PC-9 (cell line): ENCODE results near the gene FAM83G. TPM values are rescaled to one million over a fixed set of nuclear protein-coding genes. Genes with fewer than 3 reads are reported as not detected.

Source experiments
- BruUV-seq: library from RNA; stranded (reverse); fragments of 400-500 nt; replicated peaks from 2 replicates; lab custom pipeline; 2021; lab: Mats Ljungman, UMichigan
- CTCF ChIA-PET: fragments of 300-600 bp; sonication (Branson Sonifier 250); formaldehyde crosslinking; loops from one replicate; lab custom pipeline; 2022; ENCODE audit warnings: antibody characterized with exemption; lab: Charles Lee
- POLR2A ChIA-PET: fragments of 300-600 bp; sonication (Branson Sonifier 250); formaldehyde crosslinking; loops from one replicate; lab custom pipeline; 2022; ENCODE audit warnings: antibody characterized with exemption; ENCODE audit not compliant: unreplicated experiment; lab: Charles Lee
- DNase-seq, 2 experiments: peaks; one replicate each; pipeline versions ENCODE4 v3.0.0 to v3.0.0-alpha.2; 2015 to 2022; ENCODE audit warnings: mixed read lengths in 1 of 2
- H2AFZ ChIP-seq: fragments of 200-600 bp; sonication (generic); 2 replicates; pipeline ENCODE4 v1.8.1; 2017; ENCODE audit warnings: antibody characterized with exemption
- H3F3A ChIP-seq: fragments of 200-600 bp; sonication (generic); 2 replicates; pipeline ENCODE4 v1.8.1; 2017; ENCODE audit warnings: antibody characterized with exemption, mild to moderate bottlenecking, low read depth; ENCODE audit not compliant: insufficient read depth
- H3K27ac ChIP-seq: fragments of 200-600 bp; sonication (generic); 2 replicates; pipeline ENCODE4 v1.6.1; 2016; ENCODE audit warnings: mixed run types
- H3K27me3 ChIP-seq: fragments of 200-600 bp; sonication (generic); 2 replicates; pipeline ENCODE4 v1.6.1; 2016; ENCODE audit warnings: low read depth, mixed run types; ENCODE audit not compliant: insufficient read depth
- H3K36me3 ChIP-seq: fragments of 200-600 bp; sonication (generic); 2 replicates; pipeline ENCODE4 v1.6.1; 2016; ENCODE audit warnings: low read depth, mixed run types
- H3K4me1 ChIP-seq: fragments of 200-600 bp; sonication (generic); replicated peaks from 2 replicates; pipeline ENCODE4 v1.6.1; 2016; ENCODE audit warnings: mixed run types; ENCODE audit not compliant: insufficient read depth
- H3K4me2 ChIP-seq: fragments of 200-600 bp; sonication (generic); 2 replicates; pipeline ENCODE4 v1.6.1; 2017; ENCODE audit warnings: mixed run types
- H3K4me3 ChIP-seq: fragments of 200-600 bp; sonication (generic); 2 replicates; pipeline ENCODE4 v1.6.1; 2016; ENCODE audit warnings: mixed run types
- H3K79me2 ChIP-seq: fragments of 200-600 bp; sonication (generic); 2 replicates; pipeline ENCODE4 v1.6.1; 2017; ENCODE audit warnings: low read depth, mixed run types
- H3K9me2 ChIP-seq: fragments of 200-600 bp; sonication (generic); 2 replicates; pipeline ENCODE4 v1.8.1; 2017; ENCODE audit warnings: mild to moderate bottlenecking; ENCODE audit not compliant: insufficient read depth
- H3K9me3 ChIP-seq: fragments of 200-600 bp; sonication (generic); 2 replicates; pipeline ENCODE4 v1.8.1; 2016; ENCODE audit warnings: low read depth; ENCODE audit not compliant: insufficient read depth
- H4K20me1 ChIP-seq: fragments of 200-600 bp; sonication (generic); 2 replicates; pipeline ENCODE4 v1.8.1; 2017; ENCODE audit not compliant: insufficient read depth
- EZH2 ChIP-seq: fragments of 200-600 bp; sonication (generic); IDR thresholded peaks from 2 replicates; pipeline ENCODE4 v1.8.0; 2017; ENCODE audit warnings: antibody characterized with exemption, low read depth
- intact Hi-C: fragments of 100-400 bp; cut with micrococcal nuclease; formaldehyde crosslinking; loops from one replicate; pipeline ENCODE4 v1.10.0; 2022; ENCODE audit not compliant: unreplicated experiment
- total RNA-seq: library from RNA; stranded (reverse); gene quantifications from 2 replicates; pipeline ENCODE4 v1.2.3, GENCODE V29; 2021
- TF ChIP-seq, protein P1 (sequence below): fragments of 200-600 bp; sonication (generic); conservative IDR thresholded peaks from 2 replicates; pipeline ENCODE4 v1.6.1; 2017; ENCODE audit warnings: mixed run types, antibody characterized with exemption, mild to moderate bottlenecking, moderate library complexity

Gene FAM83G
- total RNA-seq, 1 experiment from 2014 or later: 30.2 TPM

- intact Hi-C loops: no loop called here
- Histone ChIP-seq H2AFZ (no peak overlapping the region), H3K79me2 (peaks cover 34% of the 10 kb centered on the region), H3K27ac (no peak overlapping the region), H3K4me2 (no peak overlapping the region), H3K36me3 (peaks cover 6% of the 10 kb centered on the region), H3K4me1 (no peaks in the 10 kb centered on the region), H3K9me3 (no peaks in the 10 kb centered on the region), H3F3A (0 out of 2 replicates have a peak, but pooled peaks cover 3% of the 10 kb centered on the region), H4K20me1 (peaks cover 73% of the 10 kb centered on the region), H3K4me3 (no peak overlapping the region), H3K9me2 (no peaks in the 10 kb centered on the region), H3K27me3 (no peaks in the 10 kb centered on the region)
- DNase-seq: no peak
- no TSS peak for BruUV-seq
- ChIA-PET POLR2A (no interaction called here), CTCF (no interaction called here)
- TF ChIP-seq, protein P1, sequence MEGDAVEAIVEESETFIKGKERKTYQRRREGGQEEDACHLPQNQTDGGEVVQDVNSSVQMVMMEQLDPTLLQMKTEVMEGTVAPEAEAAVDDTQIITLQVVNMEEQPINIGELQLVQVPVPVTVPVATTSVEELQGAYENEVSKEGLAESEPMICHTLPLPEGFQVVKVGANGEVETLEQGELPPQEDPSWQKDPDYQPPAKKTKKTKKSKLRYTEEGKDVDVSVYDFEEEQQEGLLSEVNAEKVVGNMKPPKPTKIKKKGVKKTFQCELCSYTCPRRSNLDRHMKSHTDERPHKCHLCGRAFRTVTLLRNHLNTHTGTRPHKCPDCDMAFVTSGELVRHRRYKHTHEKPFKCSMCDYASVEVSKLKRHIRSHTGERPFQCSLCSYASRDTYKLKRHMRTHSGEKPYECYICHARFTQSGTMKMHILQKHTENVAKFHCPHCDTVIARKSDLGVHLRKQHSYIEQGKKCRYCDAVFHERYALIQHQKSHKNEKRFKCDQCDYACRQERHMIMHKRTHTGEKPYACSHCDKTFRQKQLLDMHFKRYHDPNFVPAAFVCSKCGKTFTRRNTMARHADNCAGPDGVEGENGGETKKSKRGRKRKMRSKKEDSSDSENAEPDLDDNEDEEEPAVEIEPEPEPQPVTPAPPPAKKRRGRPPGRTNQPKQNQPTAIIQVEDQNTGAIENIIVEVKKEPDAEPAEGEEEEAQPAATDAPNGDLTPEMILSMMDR: no peak
- no peak for TF ChIP-seq EZH2
These were observed 12.0 kb downstream of the FAM83G start for GRCh38 chr17:18992454-18993130.

- Histone ChIP-seq H3K4me2 (no peak overlapping the region), H3K36me3 (peaks cover 7% of the 10 kb centered on the region; the same call in 1 of the 2 replicates), H3K4me1 (no peaks in the 10 kb centered on the region), H3K9me2 (no peaks in the 10 kb centered on the region), H3K27me3 (no peaks in the 10 kb centered on the region), H3F3A (0 out of 2 replicates have a peak, but pooled peaks cover 3% of the 10 kb centered on the region), H3K4me3 (no peak overlapping the region), H3K9me3 (no peaks in the 10 kb centered on the region), H3K27ac (no peak overlapping the region), H3K79me2 (peaks cover 27% of the 10 kb centered on the region), H2AFZ (no peak overlapping the region), H4K20me1 (peaks cover 73% of the 10 kb centered on the region)
- POLR2A ChIA-PET: no interaction called here
- CTCF ChIA-PET: no interaction called here
- TF ChIP-seq, protein P1: no peak
- no peak for TF ChIP-seq EZH2
- BruUV-seq: no TSS peak
- intact Hi-C loops: no loop called here
- no peak for DNase-seq
These were observed 12.8 kb downstream of the FAM83G start for GRCh38 chr17:18991531-18992315.

DNA sequence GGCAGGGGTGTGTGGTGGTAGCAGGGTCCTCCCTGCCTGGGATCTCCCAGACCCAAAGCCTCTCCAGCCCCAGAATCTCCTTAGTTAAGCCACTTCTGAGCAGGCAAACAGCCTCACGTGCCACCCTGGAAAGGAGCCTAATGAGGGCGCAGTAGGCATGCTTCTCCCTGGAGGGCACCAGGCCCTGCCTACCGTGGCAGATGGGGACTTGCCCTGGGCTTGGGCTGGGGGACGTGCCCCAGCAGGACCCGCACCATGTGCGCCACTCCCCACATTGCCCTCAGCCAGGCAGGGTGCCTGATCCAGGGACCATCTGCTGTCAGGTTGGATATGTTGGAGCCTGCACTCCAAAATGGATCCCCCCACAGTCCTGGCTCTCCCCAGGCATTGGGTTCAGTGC is 14.2 kb downstream of the FAM83G start:
- H3K79me2 ChIP-seq: peaks cover 13% of the 10 kb centered on the region
- CTCF ChIA-PET: no interaction called here
- H3F3A ChIP-seq: 0 out of 2 replicates have a peak, but pooled peaks cover 3% of the 10 kb centered on the region
- H3K4me2 ChIP-seq: no peak overlapping the region
- H3K9me2 ChIP-seq: no peaks in the 10 kb centered on the region
- H3K27ac ChIP-seq: no peak overlapping the region
- no peaks in the 10 kb centered on the region for H3K9me3 ChIP-seq
- H4K20me1 ChIP-seq: peaks cover 64% of the 10 kb centered on the region
- intact Hi-C loops: no loop called here
- no peaks in the 10 kb centered on the region for H3K4me1 ChIP-seq
- no peak for DNase-seq
- POLR2A ChIA-PET: no interaction called here
- no peak for TF ChIP-seq EZH2
- TF ChIP-seq, protein P1: no peak
- no TSS peak for BruUV-seq
- no peak overlapping the region for H2AFZ ChIP-seq
- H3K27me3 ChIP-seq: no peaks in the 10 kb centered on the region
- H3K36me3 ChIP-seq: peaks cover 7% of the 10 kb centered on the region; the same call in 1 of the 2 replicates
- H3K4me3 ChIP-seq: no peak overlapping the region
